ENCODE measurements around the gene MYOT. TPM values are rescaled to one million over a fixed set of nuclear protein-coding genes. Genes with fewer than 3 reads are reported as not detected.
A peak's percentile ranks its signal among the peaks of the same experiment; 100 is the strongest.

The MYOT gene
- 0.94 TPM for polyA plus RNA-seq

- Mint-ChIP-seq H3K9me3 (no peaks in the 10 kb centered on the region), H3K27me3 (no peaks in the 10 kb centered on the region), H3K36me3 (no peaks in the 10 kb centered on the region), H3K27ac (no peak within 1 kb of the TSS), H3K4me1 (peaks cover 1 to 3% (median 3%) of the 10 kb centered on the region in 3 donors), H3K4me3 (no peak within 1 kb of the TSS)
These were observed at the start of gene MYOT for GRCh38 chr5:137867664-137868063. Gene MYOT, plus strand, starts transcription at chr5:137867860. Its CDS starts 2,792 bp downstream, at chr5:137870652.

GRCh38 chr5:137819766-137820165 lies 47.9 kb upstream of the MYOT start:
- Mint-ChIP-seq H3K9me3 (peaks cover 0 to 2% (median 0%) of the 10 kb centered on the region in 3 donors), H3K36me3 (peaks cover 2% of the 10 kb centered on the region), H3K4me1 (no peaks in the 10 kb centered on the region), H3K27ac (no peak overlapping the region), H3K27me3 (no peaks in the 10 kb centered on the region), H3K4me3 (peak overlapping the region in 1 of 4 donors; percentile 13)

- Mint-ChIP-seq H3K27me3 (no peaks in the 10 kb centered on the region), H3K4me3 (no peak overlapping the region), H3K4me1 (no peaks in the 10 kb centered on the region), H3K36me3 (peaks cover 8% of the 10 kb centered on the region), H3K27ac (no peak overlapping the region), H3K9me3 (peaks cover 0 to 12% (median 2%) of the 10 kb centered on the region in 3 donors)
These were observed 45.4 kb upstream of the MYOT start for GRCh38 chr5:137822158-137822764.

GRCh38 chr5:137822984-137823383 lies 44.7 kb upstream of the MYOT start:
- no peak overlapping the region for H3K4me3 Mint-ChIP-seq
- H3K4me1 Mint-ChIP-seq, result no peaks in the 10 kb centered on the region
- no peak overlapping the region for H3K27ac Mint-ChIP-seq
- H3K36me3 Mint-ChIP-seq, result peaks cover 8% of the 10 kb centered on the region
- no peaks in the 10 kb centered on the region for H3K27me3 Mint-ChIP-seq
- H3K9me3 Mint-ChIP-seq, result peaks cover 0 to 12% (median 2%) of the 10 kb centered on the region in 3 donors

- H3K27ac Mint-ChIP-seq, result no peak overlapping the region
- H3K27me3 Mint-ChIP-seq, result no peaks in the 10 kb centered on the region
- H3K9me3 Mint-ChIP-seq, result peaks cover 0 to 12% (median 2%) of the 10 kb centered on the region in 3 donors
These were observed 42.5 kb upstream of the MYOT start for GRCh38 chr5:137825165-137825564.

GRCh38 chr5:137826067-137826466 lies 41.6 kb upstream of the MYOT start:
- no peaks in the 10 kb centered on the region for H3K27me3 Mint-ChIP-seq
- no peaks in the 10 kb centered on the region for H3K4me1 Mint-ChIP-seq
- peaks cover 10% of the 10 kb centered on the region for H3K36me3 Mint-ChIP-seq
- peaks cover 0 to 12% (median 2%) of the 10 kb centered on the region in 3 donors for H3K9me3 Mint-ChIP-seq
- no peak overlapping the region for H3K4me3 Mint-ChIP-seq
- H3K27ac Mint-ChIP-seq, result no peak overlapping the region

More at GRCh38 chr5:137825165-137825564, 42.5 kb upstream of the MYOT start:
- peaks cover 10% of the 10 kb centered on the region for H3K36me3 Mint-ChIP-seq
- no peaks in the 10 kb centered on the region for H3K4me1 Mint-ChIP-seq
- no peak overlapping the region for H3K4me3 Mint-ChIP-seq

GRCh38 chr5:137828180-137828579 lies 39.5 kb upstream of the MYOT start:
- Mint-ChIP-seq H3K4me1 (no peaks in the 10 kb centered on the region), H3K4me3 (no peak overlapping the region), H3K27ac (no peak overlapping the region), H3K9me3 (peaks cover 0 to 12% (median 2%) of the 10 kb centered on the region in 3 donors), H3K36me3 (peaks cover 10% of the 10 kb centered on the region), H3K27me3 (no peaks in the 10 kb centered on the region)

GRCh38 chr5:137828664-137829063 lies 39.0 kb upstream of the MYOT start:
- Mint-ChIP-seq H3K36me3 (peaks cover 10% of the 10 kb centered on the region), H3K27me3 (no peaks in the 10 kb centered on the region), H3K27ac (no peak overlapping the region), H3K9me3 (peaks cover 0 to 12% (median 2%) of the 10 kb centered on the region in 3 donors), H3K4me3 (no peak overlapping the region), H3K4me1 (no peaks in the 10 kb centered on the region)

- Mint-ChIP-seq H3K36me3 (peaks cover 7% of the 10 kb centered on the region), H3K4me1 (no peaks in the 10 kb centered on the region), H3K27me3 (no peaks in the 10 kb centered on the region), H3K27ac (no peak overlapping the region), H3K4me3 (no peak overlapping the region), H3K9me3 (peaks cover 0 to 4% (median 0%) of the 10 kb centered on the region in 3 donors)
These were observed 36.6 kb upstream of the MYOT start for GRCh38 chr5:137831105-137831504.

GRCh38 chr5:137831526-137831925 lies 36.1 kb upstream of the MYOT start:
- Mint-ChIP-seq H3K4me1 (no peaks in the 10 kb centered on the region), H3K27me3 (no peaks in the 10 kb centered on the region), H3K9me3 (no peaks in the 10 kb centered on the region), H3K36me3 (peaks cover 7% of the 10 kb centered on the region), H3K4me3 (no peak overlapping the region), H3K27ac (no peak overlapping the region)

- Mint-ChIP-seq H3K27me3 (no peaks in the 10 kb centered on the region), H3K9me3 (no peaks in the 10 kb centered on the region), H3K27ac (no peak overlapping the region), H3K4me3 (no peak overlapping the region), H3K4me1 (no peaks in the 10 kb centered on the region), H3K36me3 (peaks cover 7% of the 10 kb centered on the region)
These were observed 35.2 kb upstream of the MYOT start for GRCh38 chr5:137832416-137832815.

- no peaks in the 10 kb centered on the region for H3K9me3 Mint-ChIP-seq
These were observed 34.2 kb upstream of the MYOT start for GRCh38 chr5:137833463-137833862.

GRCh38 chr5:137834498-137835049 lies 33.1 kb upstream of the MYOT start:
- peaks cover 5% of the 10 kb centered on the region for H3K36me3 Mint-ChIP-seq
- no peaks in the 10 kb centered on the region for H3K27me3 Mint-ChIP-seq
- H3K9me3 Mint-ChIP-seq, result no peaks in the 10 kb centered on the region
- peak overlapping the region in 1 of 3 donors; percentile 19 for H3K27ac Mint-ChIP-seq
- no peak overlapping the region for H3K4me3 Mint-ChIP-seq
- H3K4me1 Mint-ChIP-seq, result no peaks in the 10 kb centered on the region

More at GRCh38 chr5:137833463-137833862, 34.2 kb upstream of the MYOT start:
- Mint-ChIP-seq H3K4me1 (no peaks in the 10 kb centered on the region), H3K27ac (no peak overlapping the region), H3K36me3 (peaks cover 6% of the 10 kb centered on the region), H3K4me3 (no peak overlapping the region), H3K27me3 (no peaks in the 10 kb centered on the region)

- no peaks in the 10 kb centered on the region for H3K4me1 Mint-ChIP-seq
- no peaks in the 10 kb centered on the region for H3K27me3 Mint-ChIP-seq
- H3K9me3 Mint-ChIP-seq, result no peaks in the 10 kb centered on the region
- H3K36me3 Mint-ChIP-seq, result peaks cover 5% of the 10 kb centered on the region
- H3K4me3 Mint-ChIP-seq, result no peak overlapping the region
- no peak overlapping the region for H3K27ac Mint-ChIP-seq
These were observed 31.4 kb upstream of the MYOT start for GRCh38 chr5:137836298-137836697.

GRCh38 chr5:137836997-137837396 lies 30.7 kb upstream of the MYOT start:
- Mint-ChIP-seq H3K4me3 (no peak overlapping the region), H3K4me1 (peaks cover 2 to 3% (median 2%) of the 10 kb centered on the region in 3 donors), H3K27me3 (no peaks in the 10 kb centered on the region), H3K27ac (no peak overlapping the region), H3K36me3 (peaks cover 5% of the 10 kb centered on the region), H3K9me3 (no peaks in the 10 kb centered on the region)

All from IgD-negative memory B cell (primary cell).